ES-I3 (cell line): ENCODE measurements around the gene TGDS.
A peak's percentile ranks its signal among the peaks of the same experiment; 100 is the strongest.
"Not testable (repeated sequence)": the region's sequence is repeated elsewhere in the genome, so short reads cannot be mapped to it uniquely, and the experiment has no call there.

Experiments used
- H3K36me3 ChIP-seq: 2 replicates; pipeline ENCODE4 v1.6.1; 2013; ENCODE audit warnings: mild to moderate bottlenecking, low read length, control low read depth, moderate library complexity; ENCODE audit not compliant: insufficient read depth
- H3K4me1 ChIP-seq: 2 replicates; pipeline ENCODE4 v1.6.1; 2013; ENCODE audit warnings: mild to moderate bottlenecking, control low read depth, low read length; ENCODE audit not compliant: insufficient read depth
- H3K9ac ChIP-seq: 2 replicates; pipeline ENCODE4 v1.6.1; 2013; ENCODE audit warnings: low read depth, mild to moderate bottlenecking, low read length, moderate library complexity
- H3K9me3 ChIP-seq: 2 replicates; pipeline ENCODE4 v1.6.1; 2013; ENCODE audit warnings: mild to moderate bottlenecking, low read length, moderate library complexity; ENCODE audit not compliant: control insufficient read depth, insufficient read depth

TGDS gene

DNA sequence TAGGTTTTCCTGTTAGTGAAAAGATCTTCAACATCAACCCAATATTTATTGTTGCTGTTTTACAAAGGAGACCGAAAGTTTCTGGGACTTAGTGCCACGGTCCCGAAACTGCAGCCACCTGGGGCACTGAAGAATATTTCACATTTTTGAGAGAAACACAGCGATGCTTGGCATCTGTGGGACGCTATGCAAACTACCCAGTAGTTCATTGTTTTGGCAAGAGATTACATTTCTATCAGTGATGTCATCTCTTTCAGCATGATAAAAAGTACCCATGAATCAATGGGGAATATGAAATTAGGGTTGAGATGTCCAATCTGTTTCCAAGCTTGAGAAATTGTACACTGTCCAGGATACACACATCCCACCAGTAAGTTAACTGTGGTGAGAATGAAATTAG is 43.9 kb downstream of the TGDS start:
- no peaks in the 10 kb centered on the region for H3K4me1 ChIP-seq
- H3K9ac ChIP-seq = no peak overlapping the region
- no peaks in the 10 kb centered on the region for H3K9me3 ChIP-seq
- H3K36me3 ChIP-seq = no peaks in the 10 kb centered on the region

DNA sequence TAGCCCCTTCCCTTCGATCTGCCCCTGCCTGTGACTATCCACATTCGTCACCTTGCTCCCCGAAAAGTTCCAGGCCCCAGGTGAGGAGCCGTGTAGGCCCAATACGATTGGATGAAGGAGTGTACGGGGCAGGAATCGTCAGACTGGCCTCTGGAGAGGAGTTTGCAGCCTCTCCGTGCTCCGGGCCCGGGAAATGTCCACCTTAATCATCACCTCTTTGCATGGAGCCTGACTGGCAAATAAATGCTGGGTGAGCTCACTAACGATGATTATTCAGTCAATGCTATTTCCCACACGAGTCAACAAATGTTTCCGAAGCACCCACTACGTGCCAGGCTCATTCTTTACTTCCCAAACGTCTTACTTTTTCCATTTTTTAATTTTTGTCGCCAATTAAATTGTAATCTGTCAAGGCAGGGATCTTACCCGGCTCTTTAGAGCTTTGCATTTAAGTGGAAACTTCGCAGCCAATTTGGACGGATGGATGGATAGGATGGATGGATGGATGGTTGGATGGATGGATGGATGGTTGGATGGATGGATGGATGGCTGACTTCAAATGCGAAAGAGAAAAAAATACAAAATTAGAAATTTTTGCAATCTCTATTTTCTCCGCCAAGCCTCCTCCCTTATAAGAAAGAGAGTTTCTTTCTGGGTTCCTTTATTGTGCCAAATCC is 45.8 kb downstream of the TGDS start:
- Histone ChIP-seq H3K9me3 (no peaks in the 10 kb centered on the region), H3K36me3 (no peaks in the 10 kb centered on the region), H3K9ac (peak overlapping the region; percentile 81), H3K4me1 (peaks cover 10% of the 10 kb centered on the region; the same call in 1 of the 2 replicates)

DNA sequence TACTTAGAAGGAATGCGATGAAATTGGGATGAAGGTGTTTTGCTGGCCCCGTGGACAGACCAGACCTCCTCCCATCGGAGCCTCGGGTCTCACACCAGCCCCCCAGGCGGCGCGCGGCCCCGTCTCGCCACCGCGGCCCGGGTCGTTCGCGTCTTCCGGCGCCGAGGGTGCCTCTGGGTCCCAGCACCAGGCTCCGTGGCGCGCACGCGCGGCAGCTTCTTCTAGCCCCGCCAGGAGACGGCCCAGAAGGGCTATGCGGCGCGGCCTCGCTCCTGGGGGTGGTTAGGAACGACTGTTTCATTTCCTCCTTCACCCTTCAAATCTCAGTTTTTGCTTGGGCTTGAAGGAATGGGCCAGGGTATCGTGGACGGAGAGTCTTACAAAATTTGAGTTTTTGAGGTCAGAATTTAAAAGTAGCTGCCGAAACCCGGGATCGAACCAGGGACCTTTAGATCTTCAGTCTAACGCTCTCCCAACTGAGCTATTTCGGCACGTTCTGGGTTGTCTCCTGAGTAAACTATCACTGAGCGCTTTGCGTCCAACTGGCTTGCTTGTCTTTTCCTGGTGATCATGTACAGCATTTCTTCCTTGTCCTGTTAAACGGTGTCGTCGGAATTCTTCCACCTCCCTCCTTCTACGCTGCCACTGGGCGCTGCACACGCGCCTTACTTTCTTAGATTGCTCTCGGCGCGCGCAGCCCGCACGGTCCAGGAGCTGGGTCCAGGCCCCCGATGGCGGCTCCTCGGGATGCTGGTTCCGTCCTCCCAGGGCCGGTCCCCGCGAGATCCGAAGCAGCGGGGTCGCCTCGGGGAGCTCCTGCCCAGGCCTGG is 46.5 kb downstream of the TGDS start:
- no peaks in the 10 kb centered on the region for H3K9me3 ChIP-seq
- H3K36me3 ChIP-seq = no peaks in the 10 kb centered on the region
- H3K4me1 ChIP-seq = peaks cover 10% of the 10 kb centered on the region; the same call in 1 of the 2 replicates
- H3K9ac ChIP-seq = peak overlapping the region; percentile 81

DNA sequence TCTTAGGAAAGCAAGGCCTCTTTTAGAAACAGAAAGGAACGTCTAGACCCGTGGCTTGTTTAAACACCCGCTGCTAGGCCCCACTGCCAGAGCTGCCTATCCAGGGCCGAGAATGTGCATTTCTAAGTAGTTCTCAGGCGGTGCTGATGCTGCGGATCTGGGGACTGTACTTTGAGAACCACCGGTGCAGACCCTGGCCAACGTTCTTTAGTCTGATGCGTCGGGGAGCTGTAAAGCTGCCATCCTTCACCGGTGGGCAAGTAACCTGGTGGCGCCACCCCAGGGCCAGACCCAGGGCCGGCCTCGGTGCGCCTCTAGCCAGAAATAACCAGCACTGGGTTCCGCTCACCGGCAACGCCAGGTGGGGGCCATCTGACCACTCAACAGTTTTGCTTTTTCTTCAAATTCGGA is 47.1 kb downstream of the TGDS start:
- Histone ChIP-seq H3K36me3 (no peaks in the 10 kb centered on the region), H3K9ac (peak overlapping the region; percentile 81), H3K9me3 (no peaks in the 10 kb centered on the region), H3K4me1 (peaks cover 10% of the 10 kb centered on the region; the same call in 1 of the 2 replicates)

DNA sequence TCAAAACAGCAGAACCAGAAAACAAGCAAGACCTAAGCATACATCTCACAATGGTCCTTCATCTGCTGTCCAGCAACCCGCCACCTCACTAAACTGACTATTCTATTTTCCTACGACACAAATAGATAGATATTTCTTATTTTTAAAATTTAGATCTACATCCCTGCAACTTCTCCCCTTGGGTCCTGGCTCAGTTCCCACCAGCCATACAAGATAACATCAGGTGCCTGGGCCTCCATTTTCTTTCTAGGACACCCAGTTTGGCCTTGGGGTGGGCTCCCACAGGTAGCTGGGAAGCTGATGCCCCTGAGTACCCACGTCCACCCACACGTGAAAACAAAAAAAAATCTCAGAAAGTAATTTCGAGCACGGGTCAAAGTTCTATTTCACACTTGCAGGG is 47.6 kb downstream of the TGDS start:
- H3K4me1 ChIP-seq = peaks cover 10% of the 10 kb centered on the region; the same call in 1 of the 2 replicates
- H3K36me3 ChIP-seq = no peaks in the 10 kb centered on the region
- no peaks in the 10 kb centered on the region for H3K9me3 ChIP-seq
- peak overlapping the region; percentile 81 for H3K9ac ChIP-seq

DNA sequence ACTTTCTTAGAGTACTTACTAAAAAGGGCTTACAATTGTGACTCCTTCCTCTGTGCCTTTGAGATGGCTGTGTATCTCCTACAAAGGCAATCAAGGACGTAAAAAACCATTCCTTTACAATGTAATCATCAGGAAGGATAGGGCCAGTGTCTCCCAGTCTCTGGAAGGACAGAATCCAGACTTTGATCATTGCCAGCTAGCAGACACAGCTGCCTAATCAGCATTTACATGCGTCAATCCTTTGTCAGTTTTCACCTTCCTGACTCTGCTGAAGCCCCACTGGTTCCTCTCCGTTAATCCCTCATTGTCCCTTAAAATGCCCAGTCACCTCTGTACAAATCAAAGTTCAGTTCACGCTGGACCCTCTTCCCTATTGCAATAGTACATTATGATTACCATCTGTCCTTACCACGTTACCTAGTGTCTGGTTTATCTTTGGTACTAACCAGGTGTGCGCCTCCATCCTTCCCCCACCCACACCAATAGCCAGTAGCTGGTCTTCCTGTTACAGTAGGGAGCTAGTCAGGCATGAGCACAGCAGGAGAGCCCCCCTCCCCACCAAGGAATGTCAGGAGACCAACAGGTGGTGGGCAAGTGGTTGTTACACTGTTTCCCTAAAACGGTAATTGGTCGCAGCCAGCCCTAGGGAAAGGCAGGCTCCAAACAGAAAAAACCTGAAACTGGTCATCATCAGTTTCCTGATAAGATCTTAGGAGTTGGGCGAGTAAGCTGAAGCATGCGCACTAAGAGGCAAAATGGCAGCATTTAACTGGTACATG is 49.7 kb downstream of the TGDS start:
- no peaks in the 10 kb centered on the region for H3K9me3 ChIP-seq
- peaks cover 10% of the 10 kb centered on the region; the same call in 1 of the 2 replicates for H3K4me1 ChIP-seq
- H3K36me3 ChIP-seq = no peaks in the 10 kb centered on the region
- H3K9ac ChIP-seq = no peak overlapping the region

DNA sequence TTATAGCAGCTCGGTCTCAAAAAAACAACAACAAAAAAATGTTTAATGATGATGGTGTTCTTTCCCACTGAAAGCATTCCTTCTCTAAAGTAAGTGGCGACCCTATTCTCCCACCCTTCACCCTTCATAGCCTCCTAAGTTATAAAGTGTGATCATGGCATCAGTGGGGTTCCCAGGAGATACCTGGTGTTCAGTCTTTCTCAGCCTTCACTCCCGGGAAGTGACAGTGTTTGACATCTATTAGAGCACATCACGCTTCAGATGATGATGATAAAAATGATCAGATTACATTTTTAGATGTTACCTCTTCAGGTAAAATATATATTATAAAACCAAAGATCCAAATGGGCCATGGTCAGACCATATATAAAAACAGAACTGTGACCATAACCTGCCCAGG is 51.0 kb downstream of the TGDS start:
- no peaks in the 10 kb centered on the region for H3K9me3 ChIP-seq
- peaks cover 10% of the 10 kb centered on the region; the same call in 1 of the 2 replicates for H3K4me1 ChIP-seq
- no peaks in the 10 kb centered on the region for H3K36me3 ChIP-seq
- H3K9ac ChIP-seq = no peak overlapping the region

DNA sequence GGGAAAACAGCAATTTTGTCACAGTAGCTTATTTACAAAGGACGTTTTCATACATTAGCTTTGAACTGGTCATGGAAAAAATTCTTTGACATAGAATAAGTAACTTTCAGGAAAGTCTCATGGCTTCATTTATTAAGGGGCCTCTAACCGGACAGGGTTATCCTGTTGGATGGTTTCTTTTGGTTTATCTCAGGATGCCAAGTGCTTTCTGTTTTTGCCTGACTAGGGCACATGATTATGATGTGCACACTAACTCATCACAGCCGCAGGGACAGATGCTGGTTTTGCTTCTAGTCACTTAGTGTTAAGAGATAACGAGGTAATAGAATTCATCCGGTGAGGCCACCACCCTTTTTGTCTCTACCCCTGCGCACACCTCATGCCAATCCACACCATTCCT is 53.0 kb downstream of the TGDS start:
- Histone ChIP-seq H3K4me1 (peaks cover 13% of the 10 kb centered on the region; the same call in 1 of the 2 replicates), H3K36me3 (no peaks in the 10 kb centered on the region), H3K9ac (no peak overlapping the region), H3K9me3 (no peaks in the 10 kb centered on the region)

DNA sequence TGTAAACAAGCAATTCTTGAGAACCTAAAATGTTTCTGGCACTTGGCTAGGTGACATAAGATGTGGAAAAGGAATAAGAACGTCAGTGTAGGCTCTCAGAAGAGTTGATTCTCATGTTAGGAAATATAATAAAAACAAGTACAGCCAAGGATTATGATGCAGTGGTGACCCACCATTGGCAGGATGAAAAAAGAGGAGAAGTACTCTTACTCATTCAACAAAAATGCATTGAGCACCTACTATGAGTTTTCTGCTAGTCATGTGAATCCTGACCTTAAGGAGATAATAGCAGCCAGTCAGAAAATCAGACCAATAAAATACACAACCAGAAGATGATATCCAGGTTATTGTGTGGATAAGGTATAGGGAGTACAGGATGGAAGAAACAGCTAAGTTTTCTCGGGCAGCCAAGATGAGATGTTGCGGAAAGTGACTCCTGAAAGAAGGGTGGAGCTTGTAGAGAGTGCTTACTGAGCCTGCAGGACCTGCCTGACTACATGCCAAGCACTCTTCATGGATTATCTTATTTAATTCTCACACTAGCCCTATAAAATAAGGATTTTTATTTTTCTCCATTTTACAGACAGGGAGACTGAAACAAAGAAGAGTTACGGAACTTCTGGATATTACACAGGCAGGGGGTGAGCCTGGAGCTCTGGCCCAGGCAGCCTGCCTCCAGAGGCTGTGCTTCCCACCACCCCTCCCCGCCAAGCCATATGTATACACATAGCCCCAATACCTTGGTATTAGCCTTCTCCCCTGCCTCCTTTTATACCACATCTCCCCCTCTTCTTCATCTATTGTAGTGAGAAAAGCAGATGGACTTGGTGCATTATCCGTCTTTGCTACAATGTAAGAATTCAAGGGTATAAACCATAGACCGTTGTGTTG is 58.0 kb downstream of the TGDS start:
- no peaks in the 10 kb centered on the region for H3K36me3 ChIP-seq
- H3K4me1 ChIP-seq = peaks cover 11% of the 10 kb centered on the region
- no peaks in the 10 kb centered on the region for H3K9me3 ChIP-seq
- no peak overlapping the region for H3K9ac ChIP-seq

DNA sequence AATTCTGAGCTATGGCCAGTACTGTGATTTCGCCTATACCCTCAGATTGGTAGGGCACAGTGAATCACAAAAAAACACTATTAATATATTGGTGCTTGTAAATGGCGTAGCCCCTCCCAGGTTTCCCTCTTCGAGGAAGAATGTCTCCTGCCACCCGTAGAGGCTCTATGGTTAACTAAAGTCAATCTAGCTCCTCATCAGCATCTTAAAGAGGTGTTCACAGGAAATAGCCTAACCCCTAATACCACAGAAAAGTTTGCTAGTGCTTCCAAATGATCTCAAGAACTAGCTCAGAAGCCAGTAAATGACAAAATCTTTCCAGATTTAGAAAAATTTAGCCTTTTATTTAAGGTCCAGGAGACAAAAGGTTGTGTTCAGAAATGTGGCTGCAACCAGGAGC is 60.2 kb downstream of the TGDS start:
- H3K9me3 ChIP-seq = no peaks in the 10 kb centered on the region

DNA sequence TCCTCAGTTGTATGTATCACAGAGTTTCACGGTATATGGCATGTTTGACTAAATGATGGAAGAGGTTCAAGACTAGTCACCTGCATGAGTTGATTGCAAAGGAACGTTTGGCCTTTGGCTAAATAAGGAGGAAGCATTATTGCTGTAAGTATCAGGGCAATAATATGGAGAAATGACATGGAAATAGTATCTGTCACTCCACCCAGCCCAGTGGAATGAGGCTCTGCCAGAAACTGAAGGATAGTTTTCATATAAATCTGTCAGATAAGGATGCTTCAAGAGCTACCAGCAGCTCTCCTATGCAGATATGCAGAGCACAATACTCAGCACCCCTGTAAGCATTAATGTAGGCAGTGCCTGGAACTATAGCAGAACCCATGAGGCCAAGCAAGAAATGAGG is 60.7 kb downstream of the TGDS start:
- H3K4me1 ChIP-seq = peaks cover 11% of the 10 kb centered on the region
- H3K9me3 ChIP-seq = no peaks in the 10 kb centered on the region
- no peak overlapping the region for H3K9ac ChIP-seq
- H3K36me3 ChIP-seq = no peaks in the 10 kb centered on the region

More for the DNA sequence above, 60.2 kb downstream of the TGDS start:
- Histone ChIP-seq H3K4me1 (peaks cover 11% of the 10 kb centered on the region), H3K36me3 (no peaks in the 10 kb centered on the region), H3K9ac (no peak overlapping the region)

DNA sequence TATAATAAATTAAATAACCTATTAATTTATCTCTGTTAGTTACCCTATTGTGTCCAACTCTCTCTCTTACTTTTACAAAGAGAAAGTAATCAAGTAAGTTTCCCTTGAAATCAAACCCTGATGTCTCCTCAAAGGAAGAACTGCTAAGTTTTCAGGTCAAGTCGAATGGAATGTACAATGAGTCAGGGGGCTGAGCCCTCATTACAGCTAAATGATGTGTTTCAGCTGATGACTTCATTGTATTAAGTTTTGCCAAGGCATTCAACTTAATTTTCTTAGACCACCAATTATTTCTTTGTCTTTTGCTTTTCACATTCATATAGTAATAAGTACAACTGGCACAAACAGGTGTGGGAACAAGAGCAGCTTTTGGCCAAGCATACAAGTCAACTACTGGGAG is 61.8 kb downstream of the TGDS start:
- H3K4me1 ChIP-seq = peaks cover 11% of the 10 kb centered on the region
- H3K9me3 ChIP-seq = no peaks in the 10 kb centered on the region
- H3K9ac ChIP-seq = no peak overlapping the region
- no peaks in the 10 kb centered on the region for H3K36me3 ChIP-seq

DNA sequence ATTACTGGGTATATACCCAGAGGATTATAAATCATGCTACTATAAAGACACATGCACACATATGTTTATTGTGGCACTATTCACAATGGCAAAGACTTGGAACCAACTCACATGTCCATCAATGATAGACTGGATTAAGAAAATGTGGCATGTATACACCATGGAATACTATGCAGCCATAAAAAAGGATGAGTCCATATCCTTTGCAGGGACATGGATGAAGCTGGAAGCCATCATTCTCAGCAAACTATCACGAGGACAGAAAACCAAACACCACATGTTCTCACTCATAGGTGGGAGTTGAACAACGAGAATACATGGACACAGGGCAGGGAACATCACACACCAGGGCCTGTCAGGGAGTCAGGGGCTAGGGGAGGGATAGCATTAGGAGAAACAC is 63.7 kb downstream of the TGDS start:
- not testable (repeated sequence) for H3K9ac ChIP-seq, H3K4me1 ChIP-seq, H3K36me3 ChIP-seq, H3K9me3 ChIP-seq

DNA sequence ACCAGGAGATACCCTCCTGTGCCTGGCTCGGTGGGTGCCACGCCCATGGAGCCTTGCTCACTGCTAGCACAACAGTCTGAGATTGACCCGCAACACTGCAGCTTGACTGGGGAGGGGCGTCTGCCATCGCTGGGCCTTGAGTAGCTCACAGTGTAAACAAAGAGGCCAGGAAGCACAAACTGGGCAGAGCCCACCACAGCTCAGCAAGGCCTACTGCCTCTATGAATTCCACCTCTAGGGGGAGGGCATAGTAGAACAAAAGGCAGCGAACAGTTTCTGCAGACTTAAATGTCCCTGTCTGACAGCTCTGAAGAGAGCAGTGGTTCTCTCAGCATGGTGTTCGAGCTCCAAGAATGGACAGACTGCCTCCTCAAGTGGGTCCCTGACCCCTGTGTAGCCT is 69.0 kb downstream of the TGDS start:
- H3K9me3 ChIP-seq, H3K9ac ChIP-seq, H3K36me3 ChIP-seq, H3K4me1 ChIP-seq: not testable (repeated sequence)
